IPS-15b (cell line): Measurements from ENCODE around the gene GRAMD2A.
A peak's percentile ranks its signal among the peaks of the same experiment; 100 is the strongest.

Experiments
- H3K27me3 ChIP-seq: one replicate; pipeline ENCODE4 v1.6.1; 2013; ENCODE audit warnings: low read length; ENCODE audit not compliant: control insufficient read depth, insufficient read depth
- H3K36me3 ChIP-seq: one replicate; pipeline ENCODE4 v1.6.1; 2013; ENCODE audit warnings: low read length; ENCODE audit not compliant: control insufficient read depth, insufficient read depth
- H3K4me1 ChIP-seq: one replicate; pipeline ENCODE4 v1.6.1; 2013; ENCODE audit warnings: mild to moderate bottlenecking, low read length; ENCODE audit not compliant: control insufficient read depth, insufficient read depth
- H3K4me3 ChIP-seq: one replicate; pipeline ENCODE4 v1.5.1; 2013; ENCODE audit warnings: low read depth, low read length
- H3K9ac ChIP-seq: one replicate; pipeline ENCODE4 v1.6.1; 2013; ENCODE audit warnings: low read depth, mild to moderate bottlenecking, low read length
- H3K9me3 ChIP-seq: one replicate; pipeline ENCODE4 v1.6.1; 2013; ENCODE audit warnings: mild to moderate bottlenecking, low read length; ENCODE audit not compliant: control insufficient read depth, insufficient read depth

Gene GRAMD2A

GRCh38 chr15:72231066-72231832 is 33.7 kb upstream of the GRAMD2A start, which contains the start of gene PKM:
Gene PKM (minus strand): TSS chr15:72231190. CDS start chr15:72219097, 12,093 bp downstream.
- H3K4me3 ChIP-seq: peak within 1 kb of the TSS; percentile 98
- peak within 1 kb of the TSS; percentile 97 for H3K9ac ChIP-seq
- H3K27me3 ChIP-seq: peaks cover 16% of the 10 kb centered on the region
- H3K4me1 ChIP-seq: peaks cover 18% of the 10 kb centered on the region
- H3K36me3 ChIP-seq: no peaks in the 10 kb centered on the region
- H3K9me3 ChIP-seq: no peaks in the 10 kb centered on the region

DNA sequence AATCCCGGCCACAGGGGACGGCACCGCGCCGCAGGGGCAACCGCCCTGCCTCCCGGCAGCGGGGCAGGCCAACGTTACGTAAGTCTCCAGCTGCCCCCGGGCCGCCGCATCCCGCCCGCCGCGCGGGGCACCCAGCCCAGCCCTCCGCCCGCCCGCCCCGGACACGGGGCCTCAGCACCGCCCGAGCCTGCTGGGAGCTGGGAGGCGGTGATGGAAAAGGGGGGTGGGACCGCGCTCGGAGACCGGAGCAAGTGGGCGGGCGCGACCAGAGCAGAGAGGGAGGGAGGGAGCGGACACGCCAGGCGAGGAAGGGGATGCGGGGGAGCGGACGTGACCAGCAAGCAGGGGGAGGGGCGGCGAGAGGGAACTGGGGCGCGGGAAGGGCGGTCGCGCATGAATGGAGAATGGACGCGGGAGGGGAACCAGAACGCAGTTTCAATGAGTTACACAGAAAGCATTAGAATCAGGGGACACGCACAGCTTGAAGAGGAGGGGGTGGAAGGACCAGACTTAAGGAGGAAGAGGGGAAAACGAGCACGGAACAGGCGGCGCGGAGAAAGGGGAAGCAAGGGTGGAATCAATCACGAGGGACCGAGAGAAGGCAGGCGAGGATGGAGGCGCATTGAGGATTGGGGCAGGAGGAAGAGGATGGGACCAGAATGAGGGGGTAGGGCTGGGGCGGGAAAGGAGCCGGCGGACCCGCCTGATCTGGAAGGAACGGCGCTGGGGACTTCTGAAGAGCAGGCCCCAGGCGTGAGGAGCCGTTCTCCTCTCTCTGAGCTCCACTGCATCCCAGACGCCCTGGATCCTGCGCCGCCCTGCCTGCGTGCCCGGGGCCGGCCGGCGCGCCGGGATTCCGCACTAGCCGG is 32.8 kb upstream of the GRAMD2A start:
- Histone ChIP-seq H3K4me1 (peaks cover 18% of the 10 kb centered on the region), H3K4me3 (peak overlapping the region; percentile 98)

GRCh38 chr15:72229947-72230196 is 32.3 kb upstream of the GRAMD2A start:
- Histone ChIP-seq H3K4me3 (peak overlapping the region; percentile 98), H3K9me3 (no peaks in the 10 kb centered on the region), H3K4me1 (peaks cover 18% of the 10 kb centered on the region), H3K9ac (peak overlapping the region; percentile 50), H3K27me3 (peaks cover 11% of the 10 kb centered on the region), H3K36me3 (no peaks in the 10 kb centered on the region)

More for the DNA sequence above, 32.8 kb upstream of the GRAMD2A start:
- Histone ChIP-seq H3K27me3 (peaks cover 16% of the 10 kb centered on the region), H3K9ac (peak overlapping the region; percentile 97), H3K36me3 (no peaks in the 10 kb centered on the region), H3K9me3 (no peaks in the 10 kb centered on the region)

DNA sequence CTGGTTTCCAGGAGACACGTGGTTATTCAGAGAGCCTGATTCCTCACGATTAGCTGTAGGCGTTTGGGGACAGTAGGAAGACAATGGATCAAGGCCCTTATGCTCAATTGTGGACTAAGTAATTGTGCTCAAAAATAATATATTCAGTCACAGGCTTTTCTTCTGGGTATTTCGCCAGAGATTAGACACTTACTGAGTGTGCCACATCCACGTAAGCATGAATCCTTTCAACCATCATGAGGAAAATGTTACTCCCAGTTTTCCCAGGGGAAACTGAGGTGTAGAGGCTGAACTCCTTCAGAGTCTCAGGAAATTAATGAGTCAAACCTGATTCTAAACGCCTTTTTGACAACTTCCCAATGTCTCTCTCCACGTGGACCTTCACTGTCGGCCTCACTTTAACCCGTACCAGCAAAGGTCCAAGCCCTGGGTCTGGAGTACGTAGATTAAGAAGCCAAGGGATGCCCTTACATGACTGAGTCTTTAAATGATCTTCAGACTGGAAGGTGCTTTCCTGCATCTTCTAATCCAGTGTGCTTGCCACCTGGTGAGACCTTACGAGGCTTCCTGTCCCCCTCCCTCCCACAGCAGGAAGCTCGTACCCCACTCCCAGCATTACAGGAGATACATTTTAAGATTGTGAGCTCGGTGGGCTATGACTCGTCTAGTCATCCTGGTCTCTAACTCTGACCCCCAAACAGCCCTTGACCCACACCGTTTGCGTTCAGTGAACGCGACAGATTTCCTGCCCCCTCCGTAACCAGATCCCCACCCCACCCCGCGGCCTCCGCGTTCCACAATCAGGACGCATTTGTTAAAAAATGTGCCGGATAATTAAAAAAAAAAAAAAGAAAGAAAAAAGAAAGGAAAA is 31.7 kb upstream of the GRAMD2A start:
- no peaks in the 10 kb centered on the region for H3K36me3 ChIP-seq
- H3K9me3 ChIP-seq: no peaks in the 10 kb centered on the region
- peak overlapping the region; percentile 50 for H3K9ac ChIP-seq
- peaks cover 18% of the 10 kb centered on the region for H3K4me1 ChIP-seq
- peaks cover 6% of the 10 kb centered on the region for H3K27me3 ChIP-seq
- peak overlapping the region; percentile 98 for H3K4me3 ChIP-seq

DNA sequence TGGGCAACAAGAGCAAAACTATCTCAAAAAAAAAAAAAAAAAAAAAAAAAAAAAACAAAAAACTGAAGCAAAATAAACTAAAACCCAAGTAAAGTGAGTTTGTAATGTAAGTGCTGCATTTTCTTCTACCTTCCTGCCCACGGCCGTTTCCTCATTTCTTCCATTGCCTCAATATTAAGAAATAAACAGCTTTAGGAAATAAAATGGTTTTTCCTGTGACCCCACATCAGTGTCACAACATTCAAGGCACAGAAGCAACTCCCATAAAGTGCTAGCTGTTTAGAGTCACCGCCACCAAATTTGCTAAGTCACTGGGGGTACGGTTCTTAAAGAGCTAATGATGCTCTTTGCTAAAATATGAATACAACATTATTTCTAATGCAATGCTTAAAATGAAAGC is 30.1 kb upstream of the GRAMD2A start:
- H3K9me3 ChIP-seq: no peaks in the 10 kb centered on the region
- no peaks in the 10 kb centered on the region for H3K27me3 ChIP-seq
- H3K9ac ChIP-seq: no peak overlapping the region
- H3K4me1 ChIP-seq: peaks cover 18% of the 10 kb centered on the region
- peak overlapping the region; percentile 98 for H3K4me3 ChIP-seq
- H3K36me3 ChIP-seq: peaks cover 5% of the 10 kb centered on the region

DNA sequence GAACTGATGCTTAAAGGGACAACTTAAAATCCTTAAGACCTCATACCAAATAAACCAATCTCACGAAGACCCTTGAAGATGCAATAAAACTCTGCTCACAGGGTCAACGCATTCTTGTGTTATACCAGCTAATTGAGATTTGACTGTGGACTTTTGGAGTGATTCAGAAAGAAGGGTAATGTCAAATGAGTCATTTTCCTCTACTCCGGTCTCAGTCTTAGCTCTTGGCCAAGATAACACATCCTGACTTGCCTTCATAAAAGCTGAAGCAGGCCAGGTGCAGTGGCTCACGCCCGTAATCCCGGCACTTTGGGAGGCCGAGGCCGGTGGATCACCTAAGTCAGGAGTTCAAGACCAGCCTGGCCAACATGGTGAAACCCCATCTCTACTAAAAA is 29.6 kb upstream of the GRAMD2A start:
- Histone ChIP-seq H3K27me3 (no peaks in the 10 kb centered on the region), H3K4me1 (peaks cover 16% of the 10 kb centered on the region), H3K36me3 (peaks cover 5% of the 10 kb centered on the region), H3K4me3 (no peak overlapping the region), H3K9me3 (no peaks in the 10 kb centered on the region), H3K9ac (no peak overlapping the region)

GRCh38 chr15:72223278-72223677 is 25.7 kb upstream of the GRAMD2A start:
- peaks cover 14% of the 10 kb centered on the region for H3K36me3 ChIP-seq
- peaks cover 16% of the 10 kb centered on the region for H3K4me1 ChIP-seq
- no peaks in the 10 kb centered on the region for H3K9me3 ChIP-seq
- no peak overlapping the region for H3K4me3 ChIP-seq
- H3K9ac ChIP-seq: no peak overlapping the region
- H3K27me3 ChIP-seq: no peaks in the 10 kb centered on the region

DNA sequence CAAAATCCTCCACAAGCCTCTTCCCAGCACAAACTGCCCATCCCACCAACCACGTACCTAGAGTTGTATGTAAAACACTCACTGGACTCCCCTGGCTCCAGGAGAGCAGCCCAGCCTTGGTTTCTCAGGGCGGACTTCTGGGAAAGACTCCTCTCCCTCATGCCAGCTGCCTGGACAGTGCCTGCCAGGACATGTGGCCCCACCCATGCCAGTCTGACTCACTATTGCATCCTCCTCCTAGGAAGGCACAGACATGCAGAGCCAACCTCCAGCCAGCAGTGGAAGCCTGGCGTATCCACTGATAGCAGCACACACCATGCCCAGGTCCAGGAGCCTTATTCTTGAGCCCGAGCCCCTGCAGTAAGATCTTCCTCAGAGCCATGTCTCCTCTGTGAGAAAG is 24.8 kb upstream of the GRAMD2A start:
- Histone ChIP-seq H3K4me3 (no peak overlapping the region), H3K27me3 (no peaks in the 10 kb centered on the region), H3K4me1 (peaks cover 11% of the 10 kb centered on the region), H3K9ac (no peak overlapping the region), H3K36me3 (peaks cover 19% of the 10 kb centered on the region), H3K9me3 (no peaks in the 10 kb centered on the region)

DNA sequence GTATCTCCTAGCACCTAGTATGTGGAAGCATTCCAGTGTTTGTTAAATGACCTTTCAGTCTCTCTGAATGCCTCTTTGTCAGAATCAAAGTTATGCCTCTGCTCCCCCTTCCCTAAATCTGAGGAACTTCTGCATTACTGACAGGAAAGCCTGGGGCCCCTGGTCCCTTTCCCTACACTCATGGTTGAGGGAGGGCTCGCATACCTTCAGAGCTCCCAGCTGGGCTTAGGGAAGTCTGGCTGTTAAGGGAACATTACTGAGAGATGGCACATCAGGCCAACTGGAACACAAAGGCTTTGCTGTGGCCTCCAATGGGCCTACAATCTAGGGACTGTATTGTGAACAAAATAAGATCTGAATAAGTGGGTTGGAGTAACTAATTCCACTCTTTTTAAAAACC is 23.1 kb upstream of the GRAMD2A start:
- Histone ChIP-seq H3K4me1 (peaks cover 9% of the 10 kb centered on the region), H3K9me3 (no peaks in the 10 kb centered on the region), H3K4me3 (no peak overlapping the region), H3K27me3 (no peaks in the 10 kb centered on the region), H3K9ac (no peak overlapping the region), H3K36me3 (peaks cover 36% of the 10 kb centered on the region)

GRCh38 chr15:72217216-72217615 is 19.6 kb upstream of the GRAMD2A start:
- H3K4me1 ChIP-seq: peaks cover 9% of the 10 kb centered on the region
- peaks cover 41% of the 10 kb centered on the region for H3K36me3 ChIP-seq
- no peaks in the 10 kb centered on the region for H3K9me3 ChIP-seq

DNA sequence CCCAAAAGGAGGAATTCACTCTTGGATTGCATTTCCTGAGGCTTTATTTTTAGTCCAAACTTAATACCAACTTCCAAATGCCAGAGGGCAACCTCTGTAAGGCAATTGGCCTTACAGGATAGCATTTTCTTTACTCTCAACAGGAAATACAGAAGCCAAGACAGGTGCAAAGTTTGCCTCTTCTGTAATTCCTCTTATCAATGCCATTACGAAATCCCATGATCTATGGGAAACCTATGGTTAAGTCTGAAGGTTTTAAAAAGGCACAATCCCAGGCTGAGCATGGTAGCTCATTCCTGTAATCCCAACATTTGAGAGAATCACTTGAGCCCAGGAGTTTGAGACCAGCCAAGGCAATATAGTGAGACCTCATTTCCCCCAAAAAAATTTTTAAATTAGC is 18.5 kb upstream of the GRAMD2A start:
- Histone ChIP-seq H3K4me1 (peaks cover 3% of the 10 kb centered on the region), H3K36me3 (peaks cover 53% of the 10 kb centered on the region), H3K4me3 (no peak overlapping the region), H3K27me3 (no peaks in the 10 kb centered on the region), H3K9me3 (no peaks in the 10 kb centered on the region), H3K9ac (no peak overlapping the region)

More at GRCh38 chr15:72217216-72217615, 19.6 kb upstream of the GRAMD2A start:
- Histone ChIP-seq H3K9ac (no peak overlapping the region), H3K4me3 (no peak overlapping the region), H3K27me3 (no peaks in the 10 kb centered on the region)
